MM.1S (cell line): ENCODE data around the gene SCARF2.
A peak's percentile ranks its signal among the peaks of the same experiment; 100 is the strongest.

Source experiments
- DNase-seq: peaks from one replicate; pipeline ENCODE4 v3.0.0-alpha.2; 2015
- H2AFZ ChIP-seq: fragments of 300-600 bp; sonication (generic); 2 replicates; pipeline ENCODE4 v1.6.0; 2016; ENCODE audit warnings: antibody characterized with exemption, low read length
- H3F3A ChIP-seq: fragments of 300-600 bp; sonication (generic); 2 replicates; pipeline ENCODE4 v1.6.1; 2016; ENCODE audit warnings: mild to moderate bottlenecking, antibody characterized with exemption, low read length, moderate library complexity, mixed read lengths; ENCODE audit not compliant: insufficient read depth
- H3K27ac ChIP-seq: fragments of 300-600 bp; sonication (generic); 2 replicates; pipeline ENCODE4 v1.5.1; 2016; ENCODE audit warnings: mild to moderate bottlenecking, low read length
- H3K27me3 ChIP-seq: fragments of 300-600 bp; sonication (generic); replicated peaks from 2 replicates; pipeline ENCODE4 v1.6.0; 2016; ENCODE audit warnings: low read length; ENCODE audit not compliant: insufficient read depth
- H3K36me3 ChIP-seq: fragments of 300-600 bp; sonication (generic); replicated peaks from 2 replicates; pipeline ENCODE4 v1.6.1; 2016; ENCODE audit warnings: mild to moderate bottlenecking, low read length, mixed read lengths; ENCODE audit not compliant: insufficient read depth
- H3K4me1 ChIP-seq: fragments of 300-600 bp; sonication (generic); 2 replicates; pipeline ENCODE4 v1.6.1; 2016; ENCODE audit warnings: low read length, mixed read lengths
- H3K4me2 ChIP-seq: fragments of 300-600 bp; sonication (generic); 2 replicates; pipeline ENCODE4 v1.6.0; 2016; ENCODE audit warnings: low read depth, low read length
- H3K4me3 ChIP-seq: fragments of 300-600 bp; sonication (generic); 2 replicates; pipeline ENCODE4 v1.5.1; 2016; ENCODE audit warnings: low read length, mixed read lengths
- H3K79me2 ChIP-seq: fragments of 300-600 bp; sonication (generic); 2 replicates; pipeline ENCODE4 v1.6.1; 2016; ENCODE audit warnings: mixed run types, low read length, mixed read lengths
- H3K9ac ChIP-seq: fragments of 300-600 bp; sonication (generic); 2 replicates; pipeline ENCODE4 v1.6.1; 2016; ENCODE audit warnings: low read length, mixed read lengths
- H3K9me2 ChIP-seq: fragments of 300-600 bp; sonication (generic); replicated peaks from 2 replicates; pipeline ENCODE4 v1.6.1; 2016; ENCODE audit warnings: mild to moderate bottlenecking, low read length, mixed read lengths; ENCODE audit not compliant: insufficient read depth
- H3K9me3 ChIP-seq: fragments of 300-600 bp; sonication (generic); replicated peaks from 2 replicates; pipeline ENCODE4 v1.6.1; 2016; ENCODE audit warnings: mild to moderate bottlenecking, low read length, mixed read lengths; ENCODE audit not compliant: insufficient read depth
- H4K20me1 ChIP-seq: fragments of 300-600 bp; sonication (generic); 2 replicates; pipeline ENCODE4 v1.6.1; 2016; ENCODE audit warnings: mild to moderate bottlenecking, low read length, moderate library complexity, mixed read lengths; ENCODE audit not compliant: insufficient read depth
- EZH2 ChIP-seq: fragments of 300-600 bp; sonication (generic); optimal IDR thresholded peaks from 2 replicates; pipeline ENCODE3; 2017; ENCODE audit warnings: low read depth, mild to moderate bottlenecking, antibody characterized with exemption, low read length, mixed read lengths
- EZH2phosphoT487 ChIP-seq: fragments of 300-600 bp; sonication (generic); IDR thresholded peaks from 2 replicates; pipeline ENCODE4 v1.6.1; 2018; ENCODE audit warnings: antibody characterized with exemption, low read length
- TF ChIP-seq, protein P1 (sequence below): fragments of 300-600 bp; sonication (generic); IDR thresholded peaks from 2 replicates; pipeline ENCODE4 v1.5.1; 2016; ENCODE audit warnings: antibody characterized with exemption, low read length, mixed read lengths

Gene SCARF2

DNA sequence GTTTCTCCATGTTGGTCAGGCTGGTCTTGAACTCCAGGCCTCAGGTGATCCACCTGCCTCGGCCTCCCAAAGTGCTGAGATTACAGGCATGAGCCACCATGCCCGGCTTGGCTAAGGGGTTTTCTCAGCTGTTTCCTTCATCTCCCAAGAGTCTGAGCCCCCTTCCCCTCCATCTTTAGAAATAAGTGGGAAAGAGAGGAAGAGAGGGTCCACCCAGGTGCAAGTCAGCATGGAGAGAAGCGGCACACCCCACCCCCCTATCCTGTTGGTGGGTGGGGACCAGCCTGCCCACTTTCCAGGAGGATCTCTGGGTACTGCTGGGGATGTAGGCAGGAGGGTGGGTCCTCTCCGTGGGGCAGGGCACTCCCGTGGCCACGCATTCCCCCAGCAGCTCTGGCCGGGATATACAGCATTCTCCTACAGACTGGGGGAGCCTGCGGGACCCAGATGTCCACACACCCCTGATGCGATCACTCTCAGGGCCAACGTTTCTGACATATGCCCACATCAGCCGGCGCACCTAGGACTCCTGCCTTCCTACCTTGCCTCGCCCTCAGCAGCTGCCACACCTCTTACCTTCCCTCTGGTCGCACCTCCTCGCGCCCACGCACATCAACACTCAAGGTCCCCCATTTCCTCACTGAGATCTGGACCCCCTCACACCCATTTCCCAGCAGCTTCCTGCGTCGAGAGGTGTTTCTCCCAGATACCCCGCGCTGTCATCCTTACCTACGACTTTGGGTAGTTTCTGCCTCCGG, 8.9 kb downstream of the SCARF2 start:
- Histone ChIP-seq H3K9ac (no peak overlapping the region), H3F3A (no peaks in the 10 kb centered on the region), H3K4me3 (peak overlapping the region; percentile 57), H3K4me1 (no peaks in the 10 kb centered on the region), H3K4me2 (peak overlapping the region; percentile 92), H3K27ac (no peak overlapping the region), H3K9me2 (no peaks in the 10 kb centered on the region), H2AFZ (peak overlapping the region; percentile 78), H4K20me1 (no peaks in the 10 kb centered on the region), H3K79me2 (no peaks in the 10 kb centered on the region), H3K9me3 (no peaks in the 10 kb centered on the region), H3K27me3 (peaks cover 47% of the 10 kb centered on the region), H3K36me3 (no peaks in the 10 kb centered on the region)
- no peak for TF ChIP-seq EZH2
- TF ChIP-seq, protein P1, sequence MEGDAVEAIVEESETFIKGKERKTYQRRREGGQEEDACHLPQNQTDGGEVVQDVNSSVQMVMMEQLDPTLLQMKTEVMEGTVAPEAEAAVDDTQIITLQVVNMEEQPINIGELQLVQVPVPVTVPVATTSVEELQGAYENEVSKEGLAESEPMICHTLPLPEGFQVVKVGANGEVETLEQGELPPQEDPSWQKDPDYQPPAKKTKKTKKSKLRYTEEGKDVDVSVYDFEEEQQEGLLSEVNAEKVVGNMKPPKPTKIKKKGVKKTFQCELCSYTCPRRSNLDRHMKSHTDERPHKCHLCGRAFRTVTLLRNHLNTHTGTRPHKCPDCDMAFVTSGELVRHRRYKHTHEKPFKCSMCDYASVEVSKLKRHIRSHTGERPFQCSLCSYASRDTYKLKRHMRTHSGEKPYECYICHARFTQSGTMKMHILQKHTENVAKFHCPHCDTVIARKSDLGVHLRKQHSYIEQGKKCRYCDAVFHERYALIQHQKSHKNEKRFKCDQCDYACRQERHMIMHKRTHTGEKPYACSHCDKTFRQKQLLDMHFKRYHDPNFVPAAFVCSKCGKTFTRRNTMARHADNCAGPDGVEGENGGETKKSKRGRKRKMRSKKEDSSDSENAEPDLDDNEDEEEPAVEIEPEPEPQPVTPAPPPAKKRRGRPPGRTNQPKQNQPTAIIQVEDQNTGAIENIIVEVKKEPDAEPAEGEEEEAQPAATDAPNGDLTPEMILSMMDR: no peak
- no peak for TF ChIP-seq EZH2phosphoT487
- no peak for DNase-seq

DNA sequence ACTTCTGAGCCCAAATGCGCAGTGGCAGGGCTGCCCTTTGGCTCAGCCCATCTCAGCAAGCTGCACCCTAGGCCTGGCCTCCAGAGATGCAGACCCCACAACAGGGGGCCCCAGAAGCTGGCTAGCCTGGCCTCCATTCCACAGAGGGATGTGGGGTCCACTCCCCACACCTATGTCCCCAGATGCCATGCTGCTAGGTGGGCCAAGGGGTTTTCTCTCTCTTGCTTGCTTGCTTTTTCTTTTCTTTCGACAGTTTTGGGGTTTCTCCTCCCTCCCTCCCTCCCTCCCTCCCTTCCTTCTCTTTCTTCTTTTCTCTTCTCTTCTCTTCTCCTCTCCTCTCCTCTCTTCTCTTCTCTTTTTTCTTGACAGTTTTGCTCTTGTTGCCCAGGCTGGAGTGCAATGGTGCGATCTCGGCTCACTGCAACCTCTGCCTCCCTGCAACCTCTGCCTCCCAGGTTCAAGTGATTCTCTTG, 9.6 kb downstream of the SCARF2 start:
- TF ChIP-seq EZH2phosphoT487: no peak
- no peak for TF ChIP-seq EZH2
- TF ChIP-seq, protein P1: no peak
- H3K79me2 ChIP-seq: no peaks in the 10 kb centered on the region
- H3K9me2 ChIP-seq: no peaks in the 10 kb centered on the region
- H4K20me1 ChIP-seq: no peaks in the 10 kb centered on the region
- H3K36me3 ChIP-seq: no peaks in the 10 kb centered on the region
- no peak overlapping the region for H3K27ac ChIP-seq
- H3K9ac ChIP-seq: no peak overlapping the region
- H3K9me3 ChIP-seq: no peaks in the 10 kb centered on the region
- no peak overlapping the region for H3K4me3 ChIP-seq
- no peaks in the 10 kb centered on the region for H3F3A ChIP-seq
- no peak overlapping the region for H2AFZ ChIP-seq
- peaks cover 54% of the 10 kb centered on the region for H3K27me3 ChIP-seq
- DNase-seq: no peak
- H3K4me1 ChIP-seq: no peaks in the 10 kb centered on the region
- H3K4me2 ChIP-seq: no peak overlapping the region

DNA sequence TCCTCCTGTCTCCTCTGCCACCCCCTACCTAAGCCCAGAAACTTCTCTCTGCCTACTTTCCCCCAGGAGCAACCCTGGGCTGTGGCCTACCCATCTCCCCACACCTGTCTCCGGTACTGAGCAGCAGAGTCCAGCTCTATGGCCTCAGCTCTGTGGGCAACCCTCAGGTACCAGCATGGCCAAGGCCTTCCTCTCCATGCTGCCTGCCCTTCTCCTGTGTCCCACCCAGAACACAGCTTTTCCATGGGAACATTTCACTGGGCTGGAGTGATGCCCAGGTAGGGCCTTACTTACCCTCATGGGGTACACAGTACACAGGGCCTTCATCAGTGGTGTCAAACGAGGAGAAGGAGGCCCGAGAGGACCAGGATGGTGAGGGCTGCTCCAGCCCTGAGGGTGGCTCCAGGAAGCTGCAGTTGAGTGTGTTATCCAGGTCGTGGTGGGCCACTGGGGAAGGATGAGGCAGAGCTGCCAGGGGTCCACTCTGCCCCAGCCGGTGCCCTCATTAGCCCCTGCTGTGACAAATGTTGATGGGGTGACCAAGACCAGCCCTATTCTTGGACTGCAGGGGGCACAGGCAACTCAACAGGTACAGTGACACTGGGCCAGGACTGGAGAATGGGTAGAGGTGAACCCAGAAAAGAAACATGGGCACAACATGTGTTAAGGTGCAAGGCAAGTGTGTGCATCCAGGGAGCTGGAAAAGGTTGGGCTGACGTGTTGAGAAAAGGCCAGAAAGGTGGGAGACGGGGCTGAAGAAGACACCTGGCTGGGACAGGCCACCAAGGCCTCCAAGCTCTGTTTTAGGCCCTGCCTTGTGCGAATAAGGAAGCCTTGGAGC, 10.3 kb downstream of the SCARF2 start:
- no peak overlapping the region for H2AFZ ChIP-seq
- H3K4me2 ChIP-seq: no peak overlapping the region
- H3K9ac ChIP-seq: no peak overlapping the region
- no peaks in the 10 kb centered on the region for H3K9me3 ChIP-seq
- H3K27ac ChIP-seq: no peak overlapping the region
- no peaks in the 10 kb centered on the region for H3K9me2 ChIP-seq
- H4K20me1 ChIP-seq: no peaks in the 10 kb centered on the region
- no peaks in the 10 kb centered on the region for H3K4me1 ChIP-seq
- no peaks in the 10 kb centered on the region for H3F3A ChIP-seq
- no peaks in the 10 kb centered on the region for H3K36me3 ChIP-seq
- no peak for TF ChIP-seq EZH2phosphoT487
- TF ChIP-seq, protein P1: no peak
- no peak for TF ChIP-seq EZH2
- peaks cover 55% of the 10 kb centered on the region for H3K27me3 ChIP-seq
- no peak for DNase-seq
- H3K4me3 ChIP-seq: no peak overlapping the region
- H3K79me2 ChIP-seq: no peaks in the 10 kb centered on the region
